GM18519 (cell line): ENCODE measurements around the gene IFT27.

Experiments used
- ATAC-seq: cut with Tn5 transposase; IDR thresholded peaks from one replicate; pipeline ENCODE4 v1.9.1; 2021; ENCODE audit warnings: mild to moderate bottlenecking, moderate library complexity; ENCODE audit not compliant: unreplicated experiment, low FRiP score

Gene IFT27

GRCh38 chr22:36775964-36776669 lies at the start of gene IFT27:
IFT27 (minus strand) TSS chr22:36776119; CDS start chr22:36775707, 412 bp downstream.
- peak; percentile 76 for ATAC-seq

- no peak for ATAC-seq
These were observed 48.7 kb upstream of the IFT27 start for GRCh38 chr22:36824655-36825054.

- no peak for ATAC-seq
These were observed 47.4 kb upstream of the IFT27 start for GRCh38 chr22:36823186-36823839.

DNA sequence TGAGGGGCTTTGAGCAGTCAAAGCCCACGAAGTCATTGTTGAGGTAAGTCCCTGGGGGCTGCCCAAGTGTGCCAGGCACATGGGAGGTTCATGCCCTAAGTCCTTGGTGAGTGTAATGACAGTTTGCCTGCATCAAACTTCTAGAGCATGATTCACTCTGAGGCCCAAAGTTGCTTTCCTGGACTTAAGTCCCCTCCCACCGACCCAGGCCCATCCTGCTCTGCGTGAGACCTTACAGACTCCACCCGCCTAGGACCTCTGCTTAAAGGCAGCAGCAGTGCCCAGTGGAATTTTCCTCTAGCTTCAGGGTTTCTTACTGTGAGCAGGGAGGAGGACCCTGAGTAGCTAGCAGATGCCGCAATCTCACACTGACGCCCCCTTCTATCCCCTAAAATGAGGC lies 46.7 kb upstream of the IFT27 start:
- no peak for ATAC-seq

- ATAC-seq, result no peak
These were observed 43.2 kb upstream of the IFT27 start for GRCh38 chr22:36819112-36819511.

- ATAC-seq, result no peak
These were observed 42.2 kb upstream of the IFT27 start for GRCh38 chr22:36818010-36818642.

DNA sequence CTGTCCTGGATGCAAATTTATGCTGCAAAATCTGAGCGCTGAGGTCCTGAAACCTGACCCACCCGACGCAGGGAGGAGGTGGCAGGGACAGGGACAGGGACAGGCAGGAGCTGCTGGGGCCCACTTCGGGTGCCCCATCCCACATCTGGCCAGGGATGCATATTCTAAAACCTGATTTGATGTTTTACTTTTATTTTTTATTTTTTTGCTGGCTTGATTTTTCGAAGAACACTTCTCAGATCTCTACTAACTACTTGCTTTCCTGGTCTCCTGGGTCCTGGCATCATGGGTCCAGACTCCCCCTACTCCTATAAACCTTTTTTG lies 41.6 kb upstream of the IFT27 start:
- no peak for ATAC-seq

GRCh38 chr22:36816636-36817524 lies 41.0 kb upstream of the IFT27 start, which contains the start of gene PVALB:
PVALB (minus strand) TSS chr22:36817035; CDS start chr22:36817005, 30 bp downstream.
- no peak for ATAC-seq

- ATAC-seq, result no peak
These were observed 40.4 kb upstream of the IFT27 start for GRCh38 chr22:36816339-36816635.

DNA sequence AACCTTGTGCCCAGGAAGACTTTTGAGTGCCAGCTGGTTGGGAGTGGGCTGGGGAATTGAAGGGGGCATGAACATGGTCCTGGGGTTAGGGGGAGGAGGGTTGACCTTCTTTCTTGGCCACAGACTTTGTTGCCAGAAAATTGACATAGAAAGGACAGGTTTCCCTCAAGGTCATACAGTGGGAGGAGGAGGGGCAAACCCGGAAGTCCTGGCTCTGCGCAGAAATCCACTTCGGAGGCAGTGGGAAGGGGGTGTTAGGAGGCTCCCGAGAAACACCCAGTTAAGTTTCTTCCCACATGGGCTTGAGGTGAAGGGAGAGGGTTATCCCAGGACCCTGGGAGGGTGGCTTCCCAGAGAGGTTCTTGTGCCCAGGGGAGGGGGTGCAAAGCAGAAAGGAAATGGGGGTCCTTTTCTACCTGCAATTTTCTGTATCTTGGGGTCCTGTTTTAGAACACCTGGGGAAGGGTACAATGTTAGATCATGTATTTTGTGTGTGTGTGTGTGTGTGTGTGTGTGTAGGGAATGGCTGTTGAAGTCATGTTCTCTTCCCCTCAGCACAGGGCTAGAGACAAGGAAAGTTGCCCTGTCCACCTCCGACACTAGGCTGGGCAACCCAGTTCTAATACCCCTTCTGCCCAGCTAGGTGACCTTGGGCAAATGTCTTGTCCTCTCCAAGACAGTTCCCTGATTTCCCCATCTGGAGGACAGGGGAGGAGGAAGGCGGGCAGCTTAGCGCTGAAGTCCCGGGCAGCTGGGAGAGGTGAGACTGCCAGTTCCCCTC lies 39.8 kb upstream of the IFT27 start:
- ATAC-seq, result no peak

- no peak for ATAC-seq
These were observed 38.9 kb upstream of the IFT27 start for GRCh38 chr22:36814801-36815200.

- ATAC-seq, result no peak
These were observed 35.3 kb upstream of the IFT27 start for GRCh38 chr22:36811094-36811800.

GRCh38 chr22:36809351-36809750 lies 33.4 kb upstream of the IFT27 start:
- no peak for ATAC-seq

GRCh38 chr22:36808721-36809344 lies 32.9 kb upstream of the IFT27 start:
- no peak for ATAC-seq

- ATAC-seq, result no peak
These were observed 31.7 kb upstream of the IFT27 start for GRCh38 chr22:36807627-36808026.

- ATAC-seq, result no peak
These were observed 30.9 kb upstream of the IFT27 start for GRCh38 chr22:36806835-36807234.

DNA sequence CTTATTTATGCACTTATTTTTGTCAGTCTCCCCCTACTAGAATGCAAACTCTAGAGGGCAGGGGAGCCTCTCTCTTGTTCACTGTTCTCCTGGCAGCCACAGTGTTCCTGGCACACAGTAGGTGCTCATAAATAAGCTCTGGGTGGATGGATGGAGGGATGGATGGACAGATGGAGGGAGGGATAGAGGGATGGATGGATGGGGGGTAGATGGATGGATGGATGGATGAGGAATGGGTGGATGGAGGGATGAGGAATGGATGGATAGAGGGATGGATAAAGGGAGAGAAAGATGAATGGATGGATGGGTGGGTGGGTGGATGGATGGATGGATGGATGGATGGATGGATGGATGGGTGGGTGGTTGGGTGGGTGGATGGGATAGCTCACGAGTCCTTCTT lies 27.4 kb upstream of the IFT27 start:
- no peak for ATAC-seq

GRCh38 chr22:36798674-36799066 lies 22.8 kb upstream of the IFT27 start:
- ATAC-seq, result no peak
